Uterus (tissue), 4 donors: Measurements from ENCODE around the gene MYMX. TPM values are rescaled to one million over a fixed set of nuclear protein-coding genes. Genes with fewer than 3 reads are reported as not detected.

Experiments used
- DNase-seq, 2 donors: peaks; one replicate each; pipeline ENCODE4 v3.0.0-alpha.2; 2019 to 2020
- H3K27ac ChIP-seq, 2 donors: fragments of 200-600 bp; sonication (generic); 1 replicate in 1 of 2; 2 replicates in 1 of 2; pipeline ENCODE4 v1.5.1; 2016 to 2018
- H3K27me3 ChIP-seq, 2 donors: fragments of 200-600 bp; sonication (generic); one replicate each; pipeline ENCODE4 v1.5.1; 2018 to 2019; ENCODE audit warnings: control low read depth in 1 of 2
- H3K36me3 ChIP-seq, 2 donors: fragments of 200-600 bp; sonication (generic); one replicate each; pipeline ENCODE4 v1.5.1; 2019; ENCODE audit warnings: control low read depth in 1 of 2
- H3K4me1 ChIP-seq, 2 donors: fragments of 200-600 bp; sonication (generic); one replicate each; pipeline ENCODE4 v1.5.1; 2018 to 2019; ENCODE audit warnings: control low read depth in 1 of 2
- H3K4me3 ChIP-seq, 2 donors: fragments of 200-600 bp; sonication (generic); 1 replicate in 1 of 2; 2 replicates in 1 of 2; pipeline ENCODE4 v1.5.1; 2018 to 2019; ENCODE audit warnings: mild to moderate bottlenecking in 1 of 2
- H3K9me3 ChIP-seq, 2 donors: fragments of 200-600 bp; sonication (generic); one replicate each; pipeline ENCODE4 v1.5.1; 2019; ENCODE audit warnings: control low read depth in 1 of 2
- POLR2A ChIP-seq, 2 donors: fragments of 450-650 bp; IDR thresholded peaks; one replicate each; pipeline ENCODE4 v1.6.1; 2016; ENCODE audit warnings: antibody characterized with exemption in 2 of 2, mild to moderate bottlenecking in 1 of 2, moderate library complexity in 1 of 2
- intact Hi-C: fragments of 100-400 bp; cut with DNase I; formaldehyde crosslinking; loops from one replicate; pipeline ENCODE4 v1.15.1; 2023; ENCODE audit warnings: low total_unique reads
- total RNA-seq, 4 donors: library from RNA; depleted of rRNA in 3 of 4; stranded (reverse); fragments of >200 nt in 3 of 4; gene quantifications; one replicate each; pipeline versions ENCODE4 v1.1.0 to v1.2.4, GENCODE V29; 2014 to 2023
- TF ChIP-seq, protein P1 (sequence below), 4 experiments: fragments of 200-600 bp in 2 of 4; fragments of 450-650 bp in 2 of 4; sonication (generic) in 2 of 4; IDR thresholded peaks; one replicate each; pipeline ENCODE4 v1.5.1; 2016 to 2019; ENCODE audit warnings: antibody characterized with exemption in 4 of 4, mild to moderate bottlenecking in 2 of 4, moderate library complexity in 1 of 4
- donor health status: DM: yes; HTN: yes; CAD: no.

Gene MYMX
- total RNA-seq, 4 donors from 2014 or later: not detected

DNA sequence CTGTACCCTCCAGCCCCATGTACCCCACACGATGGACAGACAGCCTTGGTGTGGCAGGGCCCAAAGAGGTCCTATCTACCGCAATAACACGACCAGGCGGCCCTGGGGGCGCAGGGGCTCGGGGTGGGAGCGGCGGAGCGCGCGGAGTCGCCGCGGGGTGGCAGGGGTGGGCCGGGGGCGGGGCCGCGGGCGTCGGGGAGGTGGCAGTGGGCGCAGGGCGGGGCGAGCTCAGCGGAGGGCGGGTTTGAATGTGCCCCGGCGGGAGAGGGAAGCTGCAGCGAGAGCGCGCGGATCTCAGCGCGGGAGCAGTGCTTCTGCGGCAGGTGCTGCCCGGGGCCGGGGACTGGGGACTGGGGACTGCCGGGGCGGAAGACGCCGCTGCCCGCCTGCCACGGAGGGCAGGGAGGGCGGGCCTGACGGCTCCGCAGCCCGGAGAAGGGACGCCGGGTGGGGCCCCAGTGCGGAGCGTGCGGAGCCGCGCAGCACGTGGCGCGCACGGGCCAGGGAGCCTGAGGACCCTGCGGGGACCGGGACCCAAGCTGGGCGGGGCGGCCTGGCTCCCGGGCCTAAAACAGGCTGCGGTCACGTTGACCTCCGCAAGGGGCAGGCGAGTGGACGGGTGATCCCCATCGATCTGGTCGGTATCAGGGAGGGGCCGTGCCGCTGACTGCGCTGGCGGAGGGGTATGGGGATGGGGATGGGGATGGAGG lies 6.7 kb downstream of the MYMX start, which contains the start of gene SLC29A1:
Gene SLC29A1 (plus strand): TSS at position 277 of the 710 bp plus-strand sequence. CDS start 3,719 bp downstream, outside the sequence.
- Histone ChIP-seq H3K36me3 (no peaks in the 10 kb centered on the region), H3K9me3 (no peaks in the 10 kb centered on the region), H3K27me3 (no peaks in the 10 kb centered on the region), H3K27ac (peak within 1 kb of the TSS; percentile 89 to 91), H3K4me1 (peaks cover 0 to 31% of the 10 kb centered on the region in 2 donors), H3K4me3 (peak within 1 kb of the TSS; percentile 36 to 47)
- DNase-seq: peak; percentile 74
- intact Hi-C loops: no loop called here
- peak; percentile 38 to 45 for TF ChIP-seq POLR2A (IDR thresholded peaks at IDR 0.05)
- TF ChIP-seq, protein P1, sequence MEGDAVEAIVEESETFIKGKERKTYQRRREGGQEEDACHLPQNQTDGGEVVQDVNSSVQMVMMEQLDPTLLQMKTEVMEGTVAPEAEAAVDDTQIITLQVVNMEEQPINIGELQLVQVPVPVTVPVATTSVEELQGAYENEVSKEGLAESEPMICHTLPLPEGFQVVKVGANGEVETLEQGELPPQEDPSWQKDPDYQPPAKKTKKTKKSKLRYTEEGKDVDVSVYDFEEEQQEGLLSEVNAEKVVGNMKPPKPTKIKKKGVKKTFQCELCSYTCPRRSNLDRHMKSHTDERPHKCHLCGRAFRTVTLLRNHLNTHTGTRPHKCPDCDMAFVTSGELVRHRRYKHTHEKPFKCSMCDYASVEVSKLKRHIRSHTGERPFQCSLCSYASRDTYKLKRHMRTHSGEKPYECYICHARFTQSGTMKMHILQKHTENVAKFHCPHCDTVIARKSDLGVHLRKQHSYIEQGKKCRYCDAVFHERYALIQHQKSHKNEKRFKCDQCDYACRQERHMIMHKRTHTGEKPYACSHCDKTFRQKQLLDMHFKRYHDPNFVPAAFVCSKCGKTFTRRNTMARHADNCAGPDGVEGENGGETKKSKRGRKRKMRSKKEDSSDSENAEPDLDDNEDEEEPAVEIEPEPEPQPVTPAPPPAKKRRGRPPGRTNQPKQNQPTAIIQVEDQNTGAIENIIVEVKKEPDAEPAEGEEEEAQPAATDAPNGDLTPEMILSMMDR (IDR thresholded peaks at IDR 0.05): peak in 1 of 4 experiments; percentile 12

- no peak for DNase-seq
- intact Hi-C loops: no loop called here
- Histone ChIP-seq H3K27me3 (no peaks in the 10 kb centered on the region), H3K9me3 (no peaks in the 10 kb centered on the region), H3K4me1 (peaks cover 0 to 31% of the 10 kb centered on the region in 2 donors), H3K27ac (peak overlapping the region; percentile 89 to 91), H3K4me3 (peak overlapping the region; percentile 36 to 47), H3K36me3 (no peaks in the 10 kb centered on the region)
- TF ChIP-seq POLR2A (IDR thresholded peaks at IDR 0.05): no peak
- TF ChIP-seq, protein P1 (IDR thresholded peaks at IDR 0.05): no peak
Measured at GRCh38 chr6:44224029-44224964, 7.6 kb downstream of the MYMX start.

GRCh38 chr6:44224965-44225305 lies 8.2 kb downstream of the MYMX start:
- H3K9me3 ChIP-seq: no peaks in the 10 kb centered on the region
- no peak for TF ChIP-seq POLR2A (IDR thresholded peaks at IDR 0.05)
- TF ChIP-seq, protein P1 (IDR thresholded peaks at IDR 0.05): no peak
- no peak overlapping the region for H3K4me3 ChIP-seq
- H3K27me3 ChIP-seq: no peaks in the 10 kb centered on the region
- H3K36me3 ChIP-seq: no peaks in the 10 kb centered on the region
- H3K27ac ChIP-seq: peak overlapping the region; percentile 89 to 91
- peaks cover 0 to 31% of the 10 kb centered on the region in 2 donors for H3K4me1 ChIP-seq
- no peak for DNase-seq
- intact Hi-C loops: no loop called here

DNA sequence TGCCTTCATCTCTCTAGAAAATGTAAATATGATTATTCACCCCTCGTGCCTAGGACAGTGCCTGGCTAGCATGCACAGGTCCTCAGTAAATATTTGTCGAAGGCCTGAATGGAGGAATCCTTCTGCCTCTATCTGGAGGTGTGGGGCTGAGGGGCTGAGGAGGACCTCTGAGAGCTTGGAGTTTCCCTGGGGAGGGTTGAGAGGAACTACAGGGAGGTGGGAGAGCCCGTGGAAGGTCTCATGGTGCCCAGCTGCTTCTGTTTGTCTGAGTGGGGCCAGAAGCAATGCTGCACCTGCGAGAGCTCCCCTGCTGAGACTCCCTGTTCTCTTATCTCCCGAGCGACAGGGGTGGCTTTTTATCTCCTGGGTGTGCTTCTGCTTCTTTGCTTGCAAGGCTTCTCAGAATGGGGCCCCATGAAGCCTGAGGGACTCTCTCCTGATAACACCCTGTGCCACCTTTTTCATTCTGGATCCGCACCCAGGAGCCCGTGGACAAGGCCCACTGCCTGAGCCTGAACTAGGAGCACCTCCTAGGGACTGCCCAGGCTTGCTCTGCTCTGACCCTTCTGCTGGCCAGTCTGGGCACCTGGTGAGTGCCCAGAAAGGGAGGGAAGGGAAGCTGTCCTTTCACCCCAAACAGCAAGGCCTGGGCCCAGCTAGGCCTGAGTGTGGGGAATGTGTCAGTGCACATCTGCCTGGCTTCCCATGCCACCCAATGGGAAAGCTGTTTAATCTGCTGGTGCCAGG lies 9.0 kb downstream of the MYMX start:
- TF ChIP-seq POLR2A (IDR thresholded peaks at IDR 0.05): no peak
- TF ChIP-seq, protein P1 (IDR thresholded peaks at IDR 0.05): no peak
- no peaks in the 10 kb centered on the region for H3K9me3 ChIP-seq
- H3K27me3 ChIP-seq: no peaks in the 10 kb centered on the region
- DNase-seq: no peak
- no peak overlapping the region for H3K4me3 ChIP-seq
- peaks cover 0 to 31% of the 10 kb centered on the region in 2 donors for H3K4me1 ChIP-seq
- peak overlapping the region; percentile 85 to 91 for H3K27ac ChIP-seq
- intact Hi-C loops: no loop called here
- H3K36me3 ChIP-seq: no peaks in the 10 kb centered on the region
